ENCODE results near the gene SPHK1.

The SPHK1 gene

DNA sequence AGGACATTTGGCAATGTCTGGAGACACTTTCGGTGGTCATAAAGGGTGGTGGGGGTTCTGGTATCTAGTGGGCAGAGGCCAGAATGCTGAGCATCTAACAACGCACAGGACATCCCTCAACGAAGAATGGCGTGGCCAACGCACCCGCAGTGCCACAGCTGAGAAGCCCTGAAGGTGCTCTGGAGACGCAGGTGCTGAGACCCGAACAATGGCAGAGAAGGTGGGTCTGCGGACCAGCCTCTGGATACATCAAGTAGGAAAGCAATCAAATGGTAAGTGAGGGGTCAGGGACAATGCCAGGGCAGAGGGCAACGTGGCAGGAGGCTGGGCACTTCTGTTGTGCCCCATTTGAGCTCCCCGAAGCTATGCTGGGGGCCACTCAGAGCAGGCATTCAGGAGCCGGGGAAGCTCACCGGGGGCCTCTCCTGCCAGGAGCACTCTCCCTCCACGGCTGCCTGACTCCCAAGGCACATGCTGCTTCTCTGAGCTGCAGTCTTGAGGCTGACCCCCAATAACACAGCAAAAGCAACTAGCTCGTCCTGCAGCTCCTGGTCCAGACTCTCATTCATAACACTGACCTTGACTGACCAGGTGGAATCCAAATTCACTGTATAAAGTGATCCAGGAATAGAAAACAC is 26.0 kb downstream of the SPHK1 start:
- no peak for DNase-seq

DNA sequence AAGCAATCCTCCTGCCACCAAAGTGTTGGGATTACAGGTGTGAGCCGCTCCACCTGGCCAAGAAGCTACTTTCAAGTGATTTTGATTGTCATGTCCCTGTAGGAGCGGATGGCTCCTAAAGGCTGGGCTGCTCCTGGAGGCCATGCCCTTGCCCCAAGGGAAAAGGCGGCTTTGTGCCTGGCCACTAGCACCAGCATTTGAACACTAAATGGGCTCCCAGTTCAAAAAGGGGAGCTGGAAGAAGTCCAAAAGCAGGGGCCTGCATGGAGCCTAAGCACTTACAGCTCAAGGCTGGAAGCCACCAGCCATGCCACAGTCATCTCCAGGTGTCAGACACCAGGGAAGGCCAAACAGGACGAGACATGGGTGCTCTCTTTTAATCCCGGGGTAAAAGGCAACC is 26.8 kb downstream of the SPHK1 start:
- no peak for DNase-seq

DNA sequence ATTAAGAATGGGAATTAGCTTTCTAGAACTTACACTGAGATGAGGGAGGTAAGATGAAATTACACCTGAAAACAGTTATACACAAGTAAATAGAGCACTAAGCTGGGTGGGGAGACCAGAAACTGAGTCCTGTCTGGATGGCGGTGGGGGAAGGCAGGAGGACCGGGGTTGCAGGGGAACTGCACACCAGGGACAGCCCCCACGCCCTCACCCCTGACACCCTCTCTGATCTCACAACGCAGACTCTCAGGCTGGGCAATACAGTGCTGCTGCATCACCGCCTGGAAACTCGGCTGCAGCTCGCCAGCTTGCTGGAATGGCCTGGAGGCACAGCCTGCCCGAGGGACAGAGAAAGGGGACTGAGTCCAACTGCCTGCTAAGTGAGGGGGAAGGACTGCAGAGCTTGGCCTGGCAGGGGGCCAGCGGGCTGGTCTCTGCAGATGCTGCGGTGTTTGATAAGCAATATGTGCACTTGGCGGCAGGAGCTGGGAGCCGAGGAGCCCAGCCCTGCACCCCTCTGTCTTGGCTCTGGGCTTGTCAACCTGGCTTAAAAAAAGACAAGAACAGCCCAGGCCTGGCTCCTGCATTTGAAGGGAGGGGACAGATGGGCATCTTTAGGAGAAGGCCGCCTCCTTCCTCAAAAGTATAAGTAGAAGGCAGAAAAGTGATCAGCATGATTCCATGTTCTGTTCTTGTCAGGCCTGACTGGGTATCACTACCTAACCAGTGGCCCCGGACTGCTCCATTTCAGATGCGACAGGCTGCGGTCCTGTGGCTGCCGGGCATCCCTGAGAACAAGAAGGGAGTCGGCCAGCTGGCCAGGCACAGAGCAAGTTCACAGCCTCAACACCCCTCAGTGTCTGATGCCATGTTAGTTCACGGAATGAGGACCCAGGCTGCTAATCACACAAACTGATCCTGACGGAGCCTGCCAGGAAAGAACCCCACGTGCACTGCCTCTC is 30.2 kb downstream of the SPHK1 start:
- DNase-seq, result no peak

DNA sequence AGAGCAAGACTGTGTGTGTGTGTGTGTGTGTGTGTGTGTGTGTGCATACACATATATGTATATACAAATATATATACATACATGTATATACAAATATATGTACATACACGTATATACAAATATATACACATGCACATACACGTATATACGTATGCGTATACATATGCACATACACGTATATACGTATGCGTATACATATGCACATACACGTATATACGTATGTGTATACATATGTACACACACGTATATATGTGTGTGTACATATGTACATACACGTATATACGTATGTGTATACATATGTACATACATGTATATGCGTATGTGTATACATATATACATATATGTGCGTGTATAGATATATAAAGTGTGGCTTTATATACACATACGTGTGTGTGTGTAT is 31.4 kb downstream of the SPHK1 start:
- DNase-seq, result no peak

DNA sequence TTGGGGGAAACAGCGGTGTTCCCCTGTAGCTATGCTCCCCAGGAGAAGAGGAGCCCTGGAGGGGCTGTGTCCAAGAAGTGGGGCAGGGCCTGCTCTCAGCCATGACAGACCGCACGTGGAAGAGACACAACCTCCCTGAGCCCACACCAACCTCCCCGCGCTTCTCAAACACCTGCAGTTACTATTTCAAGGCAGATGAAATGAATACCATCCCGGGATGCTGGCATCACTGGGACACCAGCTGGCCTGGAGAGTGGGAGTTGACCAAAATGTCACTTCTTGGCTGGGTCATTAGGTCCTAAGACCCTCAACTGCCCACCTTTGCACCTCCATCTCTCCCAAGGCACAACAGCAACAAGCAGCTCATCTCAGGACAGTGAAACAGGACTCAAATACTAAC is 32.0 kb downstream of the SPHK1 start:
- DNase-seq, result no peak

DNA sequence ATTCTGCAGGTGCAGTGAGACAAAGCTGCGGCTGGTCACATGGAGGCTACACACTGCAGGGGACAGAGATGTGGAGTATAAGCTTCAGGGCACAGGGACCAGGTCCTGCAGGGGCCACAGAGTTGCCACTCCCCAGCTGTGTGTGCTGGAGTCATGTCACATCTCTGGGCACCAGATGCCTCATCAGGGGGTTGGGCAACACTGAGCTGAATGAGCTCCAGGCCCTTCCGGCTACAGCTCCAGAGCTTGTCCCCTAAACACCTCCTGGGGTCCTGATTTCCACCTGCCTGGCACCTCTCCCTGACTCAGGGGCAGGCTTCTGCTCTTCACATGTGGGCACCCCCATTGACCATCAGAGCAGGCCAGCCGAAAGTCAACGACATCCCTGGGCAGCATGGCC is 32.5 kb downstream of the SPHK1 start:
- no peak for DNase-seq

DNA sequence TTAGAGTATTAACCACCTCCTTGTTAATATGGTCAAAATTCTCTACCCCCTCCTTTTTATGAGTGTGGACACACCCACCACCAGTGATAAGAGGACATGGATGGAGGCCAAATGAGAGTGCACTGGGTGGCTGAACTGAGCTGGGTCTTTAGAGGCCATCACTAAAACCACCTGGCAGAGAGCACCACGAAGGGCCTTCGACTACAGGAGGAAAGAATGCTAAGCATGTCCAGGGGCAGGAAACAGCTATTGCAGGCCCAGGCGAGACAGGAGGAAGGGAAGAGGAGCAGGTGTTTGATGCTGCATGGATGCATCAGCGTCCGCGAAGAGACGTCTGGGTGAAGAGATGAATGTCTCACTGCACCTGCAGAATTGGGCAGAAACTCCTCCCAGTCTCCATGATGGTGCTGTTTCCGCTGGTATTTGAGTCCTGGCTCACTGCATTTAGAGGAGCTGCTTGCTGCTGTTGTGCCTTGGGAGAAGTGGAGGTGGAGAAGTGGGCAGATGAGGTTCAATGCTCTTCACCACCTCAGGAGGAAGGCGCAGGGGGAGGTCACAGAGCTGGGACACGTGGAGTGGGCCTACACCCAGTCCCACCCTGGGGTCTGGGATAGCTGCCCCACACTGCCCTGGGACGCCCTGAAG is 33.2 kb downstream of the SPHK1 start:
- DNase-seq, result no peak

DNA sequence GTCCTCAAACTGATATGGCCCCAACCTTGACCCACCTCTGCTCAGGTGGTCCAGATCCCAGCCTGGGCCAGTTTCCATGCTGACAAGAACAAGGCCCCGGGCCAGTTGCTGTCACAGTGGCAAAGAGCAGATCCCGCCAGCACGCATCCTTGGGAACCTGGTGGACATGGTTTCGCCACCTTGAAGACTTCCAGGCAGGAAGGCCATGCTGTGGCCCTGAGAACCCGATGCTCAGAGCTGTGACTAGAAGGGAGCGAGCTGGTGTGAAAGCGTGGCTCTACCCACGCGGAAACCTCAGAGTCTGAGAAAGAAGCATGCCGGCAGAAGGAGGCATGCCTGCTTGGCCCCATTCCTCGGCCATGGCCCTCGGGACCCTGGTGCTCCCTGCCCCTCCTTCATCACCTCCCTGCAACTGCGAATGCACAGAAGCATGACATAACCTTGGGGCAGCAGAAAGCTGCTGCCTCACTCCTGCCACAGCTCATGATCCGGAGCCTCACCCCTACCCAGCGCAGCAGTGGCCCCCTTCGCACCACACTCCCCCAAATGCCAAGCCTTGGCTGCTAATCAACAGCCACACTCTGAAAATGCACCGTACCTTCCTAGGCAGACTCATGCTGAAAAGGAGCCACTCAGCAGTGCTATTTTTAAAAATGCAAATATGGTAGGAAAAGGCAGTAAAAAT is 35.3 kb downstream of the SPHK1 start:
- DNase-seq, result no peak

DNA sequence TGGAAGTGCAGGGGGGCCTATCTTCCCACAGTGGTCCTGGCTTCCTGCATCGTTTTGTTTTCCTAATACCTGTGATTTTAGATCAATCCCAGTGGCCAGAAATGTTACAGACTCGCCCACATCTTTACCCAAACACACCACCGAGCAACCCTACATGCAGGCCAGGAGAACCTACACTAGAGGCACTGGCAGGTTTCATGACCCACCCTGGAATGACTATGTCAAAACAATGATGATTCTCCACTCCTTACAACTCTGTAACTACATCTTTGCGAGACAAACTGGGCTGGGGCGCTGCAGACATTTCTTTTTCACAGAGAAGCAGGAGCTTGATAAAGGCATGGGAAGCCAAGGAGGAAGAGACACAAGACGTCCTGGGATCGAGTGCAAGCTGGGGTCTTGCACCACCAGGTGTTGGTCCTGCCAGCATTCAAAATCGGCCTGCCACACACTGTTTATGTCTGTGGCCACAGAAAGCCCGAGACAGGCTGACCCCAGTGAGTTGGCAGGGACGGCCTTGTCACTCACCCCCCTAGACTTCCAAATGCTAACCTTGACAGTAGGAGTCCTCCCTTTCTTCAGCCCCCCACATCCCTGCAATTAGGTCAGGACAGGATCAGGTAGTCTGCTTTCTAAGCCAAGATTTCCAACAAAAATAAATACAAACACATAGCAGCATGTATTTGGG is 36.1 kb downstream of the SPHK1 start:
- DNase-seq, result no peak

DNA sequence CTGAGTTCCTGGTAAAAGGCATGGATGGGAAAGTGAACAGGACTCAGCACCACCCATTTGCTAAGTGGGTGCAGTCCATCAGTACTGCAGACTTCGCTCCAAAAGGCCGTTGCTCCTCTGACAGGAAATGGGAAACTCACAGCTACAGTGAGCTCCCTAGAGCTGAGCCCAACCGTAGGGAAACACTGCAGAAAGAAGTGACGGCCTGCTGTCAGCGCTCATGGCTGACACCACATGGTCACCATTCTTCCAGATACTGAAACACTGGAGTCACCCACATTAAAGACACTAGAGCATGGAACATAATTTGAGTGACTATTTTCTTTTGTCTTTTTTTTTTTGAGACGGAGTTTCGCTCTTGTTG is 36.6 kb downstream of the SPHK1 start:
- no peak for DNase-seq

DNA sequence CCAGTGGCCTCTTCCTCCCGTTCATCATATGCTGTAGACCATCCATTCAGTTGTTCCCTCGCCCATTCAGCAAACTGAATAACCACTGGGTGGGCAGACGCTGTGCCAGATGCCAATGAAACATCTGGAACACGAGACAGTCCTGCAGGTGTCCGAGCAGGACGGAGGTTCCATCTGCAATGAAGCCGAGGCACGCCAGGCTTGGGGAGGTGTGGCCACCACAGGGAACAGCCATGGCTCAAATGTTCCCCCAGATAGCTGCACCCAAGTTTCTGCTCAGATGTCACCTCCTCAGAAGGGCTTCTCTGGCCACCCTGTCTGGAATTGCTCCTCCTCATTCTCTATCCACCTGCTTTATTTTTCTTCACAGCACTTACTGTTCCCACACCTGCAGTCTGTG is 38.0 kb downstream of the SPHK1 start:
- no peak for DNase-seq

DNA sequence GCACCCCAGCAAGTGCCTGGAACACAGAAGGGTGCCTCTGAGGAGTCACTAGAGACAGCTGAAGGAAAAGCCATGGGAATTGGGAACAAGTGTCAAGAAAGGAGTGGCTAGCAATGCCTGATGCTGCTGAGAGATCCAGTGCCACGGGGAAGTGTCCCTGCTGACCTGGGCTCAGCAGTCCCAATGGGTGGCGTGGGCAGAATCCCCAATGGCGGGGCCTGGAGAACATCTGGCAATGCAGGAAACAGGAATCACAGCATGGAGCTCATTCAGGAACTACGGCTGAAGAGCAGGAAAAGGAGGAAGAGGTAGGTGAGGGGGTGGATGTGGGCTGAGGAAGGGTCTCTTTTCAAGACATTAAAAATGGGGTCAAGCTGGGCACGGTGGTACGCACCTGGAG is 38.5 kb downstream of the SPHK1 start:
- DNase-seq, result no peak

DNA sequence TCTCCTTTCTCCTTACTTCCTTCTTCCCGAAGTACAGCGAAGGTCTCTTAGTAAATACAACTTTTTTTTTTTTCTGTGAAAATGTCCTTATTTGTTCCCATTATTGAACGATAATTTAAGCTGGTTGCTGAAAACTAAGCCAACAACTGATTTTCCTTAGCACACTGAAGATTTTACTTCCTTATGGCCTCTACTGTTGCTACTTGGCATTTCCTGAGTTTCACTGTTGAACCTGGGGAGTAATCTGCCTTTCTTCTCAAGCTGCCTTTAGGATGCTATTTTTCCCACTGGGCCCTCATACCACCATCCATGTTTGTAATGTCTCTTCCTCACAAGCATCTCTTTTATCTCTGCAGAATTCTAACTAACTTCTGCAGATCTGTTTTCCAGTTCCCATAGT is 42.4 kb downstream of the SPHK1 start:
- no peak for DNase-seq

DNA sequence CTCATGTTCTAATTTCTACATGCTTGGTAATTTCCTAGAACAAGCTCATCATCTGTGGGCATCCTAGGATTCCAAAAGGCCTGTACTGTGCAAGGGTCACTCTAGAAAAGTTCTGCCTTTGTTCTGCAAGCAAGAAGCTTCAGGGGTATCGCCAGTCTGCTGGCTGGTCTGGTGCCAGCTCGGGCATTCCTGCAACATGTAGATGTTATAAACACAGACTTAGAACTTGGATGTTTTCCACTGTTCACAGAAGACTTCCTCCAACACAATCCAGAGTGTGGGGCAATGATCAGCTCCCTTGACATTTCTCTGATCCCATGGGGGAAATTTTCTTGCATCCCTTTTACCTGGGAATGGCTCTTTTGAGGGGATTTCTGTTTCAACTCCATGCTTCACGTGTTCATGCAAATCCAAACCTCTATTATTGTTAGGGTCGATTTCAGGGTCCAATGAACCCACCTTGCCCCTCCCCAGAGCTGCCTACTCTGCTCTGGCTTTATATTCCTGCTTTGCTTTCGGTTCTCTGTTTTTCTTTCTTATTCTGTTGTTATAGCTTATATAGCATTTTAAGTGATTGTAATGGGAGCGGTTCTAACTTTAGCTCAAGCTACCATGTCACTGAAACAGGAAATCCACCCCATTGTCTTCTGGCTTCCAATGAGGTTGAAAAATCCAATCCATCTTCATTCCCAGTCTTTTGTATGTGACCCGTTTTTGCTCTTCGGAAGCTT is 43.3 kb downstream of the SPHK1 start:
- no peak for DNase-seq

DNA sequence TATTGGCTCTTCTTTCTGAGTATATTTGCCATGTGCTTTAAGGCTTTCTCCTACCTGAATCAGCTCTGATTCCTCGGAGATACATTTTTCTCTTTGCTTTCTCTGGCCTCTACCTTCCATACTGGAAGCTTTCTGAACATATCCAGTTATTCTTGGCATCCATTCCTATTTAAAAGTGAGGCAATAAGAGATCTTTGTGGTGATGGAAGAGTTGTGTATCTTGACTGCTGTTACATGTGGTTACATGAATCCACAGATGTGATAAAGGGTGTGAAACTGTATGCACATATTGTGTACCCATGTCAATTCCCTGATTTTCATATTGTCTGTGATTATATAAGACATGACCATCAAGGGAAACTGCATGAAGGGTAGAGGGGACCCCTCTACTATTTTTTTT is 44.1 kb downstream of the SPHK1 start:
- no peak for DNase-seq

DNA sequence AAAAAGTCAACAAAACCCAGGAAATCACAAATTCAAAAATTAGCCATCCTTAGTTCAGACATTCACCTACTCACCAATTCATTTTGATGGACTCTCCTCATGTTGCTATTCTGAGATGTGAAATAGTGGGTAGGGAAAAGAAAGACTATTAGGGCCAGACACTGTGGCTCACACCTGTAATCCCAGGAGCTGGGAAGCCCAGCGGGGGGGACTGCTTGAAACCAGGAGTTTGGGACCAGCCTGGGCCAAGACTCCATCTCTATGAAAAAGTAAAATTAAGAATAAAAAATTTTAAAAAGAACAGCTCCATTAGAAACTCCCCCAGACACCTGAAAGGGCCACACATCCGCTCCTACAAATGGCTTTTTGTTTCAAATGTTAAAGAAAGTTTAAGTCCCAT is 47.1 kb downstream of the SPHK1 start:
- no peak for DNase-seq

DNA sequence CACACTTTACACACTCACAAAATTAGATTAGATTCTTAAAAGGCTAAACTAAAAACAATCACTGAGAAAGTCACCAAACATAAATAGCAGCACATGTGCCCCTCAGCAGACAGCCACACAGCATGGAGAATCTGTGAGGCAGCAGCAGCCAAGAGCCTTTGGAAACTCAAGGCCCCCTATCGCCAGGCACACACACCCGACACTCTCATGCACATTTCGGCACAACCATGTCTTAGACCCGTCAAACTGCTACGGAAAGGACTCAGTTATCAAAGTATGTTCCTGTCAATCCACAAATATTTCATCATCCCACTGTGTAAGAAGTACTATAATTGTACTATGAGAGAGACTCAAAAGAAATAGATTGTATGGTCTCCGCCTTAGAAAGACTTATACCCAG is 47.6 kb downstream of the SPHK1 start:
- no peak for DNase-seq

DNA sequence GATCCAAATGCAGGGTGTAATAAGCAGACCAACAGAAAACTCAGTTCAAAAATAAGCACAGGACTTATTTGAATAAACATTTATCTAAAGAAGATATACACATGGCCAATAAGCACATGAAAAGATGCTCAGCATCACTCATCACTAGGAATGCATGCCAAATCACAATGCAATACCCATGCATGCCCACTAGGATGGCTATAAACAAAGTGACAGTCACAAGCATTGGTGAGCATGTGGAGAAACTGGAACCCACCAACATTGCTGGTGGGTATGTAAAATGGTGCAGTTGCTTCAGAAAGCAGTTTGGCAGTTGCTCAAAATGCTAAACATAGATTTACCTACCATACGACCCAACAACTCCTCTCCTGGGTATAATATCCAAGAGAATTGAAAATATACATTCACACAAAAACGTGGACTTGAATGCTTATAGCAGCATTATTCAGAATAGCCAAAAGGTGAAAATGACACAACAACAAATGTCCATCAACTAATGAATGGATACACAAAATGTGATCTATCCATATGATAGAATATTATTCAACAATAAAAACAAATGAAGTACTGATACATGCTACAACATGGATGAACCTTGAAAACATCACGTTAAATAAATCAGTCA is 48.4 kb downstream of the SPHK1 start:
- DNase-seq, result no peak

DNA sequence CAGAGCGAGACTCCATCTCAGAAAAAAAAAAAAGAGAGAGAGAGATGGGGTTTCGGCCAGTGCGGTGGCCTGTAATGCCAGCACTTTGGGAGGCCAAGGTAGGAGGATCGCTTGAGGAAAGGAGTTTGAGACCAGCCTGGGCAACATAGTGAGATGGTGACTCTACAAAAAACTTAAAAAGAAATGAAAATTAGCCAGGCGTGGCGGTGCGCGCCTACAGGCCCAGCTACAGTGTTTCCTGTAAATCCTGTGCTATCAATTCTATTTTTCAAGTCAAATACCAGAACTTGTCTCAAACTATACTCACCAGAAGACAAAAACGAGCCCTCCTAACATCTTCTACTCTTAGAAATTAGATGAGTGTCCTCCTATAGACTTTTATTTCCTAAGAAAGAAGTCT is 49.3 kb downstream of the SPHK1 start:
- DNase-seq, result no peak

DNA sequence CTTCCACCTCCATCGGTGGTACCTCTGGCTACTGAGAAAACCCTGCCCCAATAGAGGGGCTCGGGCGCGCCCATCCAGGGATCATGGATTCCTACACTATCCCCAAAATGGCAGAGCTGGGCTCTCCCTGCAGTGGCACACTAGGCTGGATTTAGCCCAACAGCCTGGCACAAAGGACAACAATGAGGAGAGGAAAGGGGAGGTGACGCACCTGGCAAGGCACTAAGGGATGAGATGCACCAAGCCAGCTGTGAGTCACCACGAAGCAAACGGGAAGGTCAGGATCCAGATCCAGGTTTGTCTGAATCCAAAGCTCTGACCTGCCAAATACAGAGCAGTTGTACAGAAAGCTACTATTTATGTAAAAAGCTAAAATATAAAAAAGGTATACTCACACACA is 50.5 kb downstream of the SPHK1 start:
- DNase-seq, result no peak

DNA sequence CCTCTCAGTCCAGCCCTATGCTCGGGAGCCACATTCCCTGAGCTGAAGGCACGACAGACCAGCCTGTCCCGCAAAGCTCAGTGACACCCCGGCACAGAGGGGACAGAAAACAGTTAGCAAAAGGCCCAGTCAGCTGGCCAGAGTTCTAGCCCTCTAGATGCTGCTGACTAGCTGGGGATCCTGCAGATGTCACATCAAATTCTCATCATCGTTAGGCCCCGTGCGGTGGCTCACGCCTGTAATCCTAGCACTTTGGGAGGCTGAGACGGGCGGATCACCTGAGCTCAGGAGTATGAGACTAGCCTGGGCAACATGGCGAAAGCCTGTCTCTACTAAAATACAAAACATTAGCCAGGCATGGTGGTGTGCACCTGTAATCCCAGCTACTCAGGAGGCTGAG is 51.3 kb downstream of the SPHK1 start:
- DNase-seq, result no peak

Measured in NCI-H1436 treated with DMSO at 0.1 percent for 48 hours (cell line).